ENCODE results near the gene PARPBP. TPM values are rescaled to one million over a fixed set of nuclear protein-coding genes. Genes with fewer than 3 reads are reported as not detected.

PARPBP gene
- total and polyA plus RNA-seq, 2 experiments from 2014 or later, result 6.6 to 11.0 TPM

- DNase-seq (ENCODE audit: low spot score), result no peak
- Histone ChIP-seq H3K4me2 (no peak overlapping the region), H3K27me3 (no peaks in the 10 kb centered on the region), H3K27ac (no peak overlapping the region), H3K36me3 (replicated peaks; ENCODE audit: insufficient read depth, low read depth) (no peaks in the 10 kb centered on the region), H3K4me3 (no peak overlapping the region), H2AFZ (no peak overlapping the region), H4K20me1 (ENCODE audit: insufficient read depth, poor library complexity, severe bottlenecking) (no peaks in the 10 kb centered on the region), H3K9me2 (replicated peaks; ENCODE audit: insufficient read depth) (no peaks in the 10 kb centered on the region), H3K9me3 (ENCODE audit: low read depth) (no peaks in the 10 kb centered on the region), H3K79me2 (no peaks in the 10 kb centered on the region), H3K4me1 (ENCODE audit: insufficient read depth) (no peaks in the 10 kb centered on the region)
- TF ChIP-seq EZH2phosphoT487 (IDR thresholded peaks at IDR 0.05; ENCODE audit: low read depth, severe bottlenecking, unreplicated experiment) (no peak), CTCF (IDR thresholded peaks at IDR 0.05; ENCODE audit: poor library complexity) (no peak), EZH2 (IDR thresholded peaks at IDR 0.05; ENCODE audit: borderline replicate concordance) (no peak)
- 90% methylated on average over 4 of the region's 4 CpGs for WGBS (ENCODE audit: low lambda C conversion rate, missing lambda C conversion rate)
Observed at GRCh38 chr12:102202556-102202955, 82.6 kb downstream of the PARPBP start.

GRCh38 chr12:102204025-102204424 is 84.0 kb downstream of the PARPBP start:
- H4K20me1 ChIP-seq (ENCODE audit: insufficient read depth, poor library complexity, severe bottlenecking), result no peaks in the 10 kb centered on the region
- 95% methylated on average over 2 of the region's 2 CpGs for WGBS (ENCODE audit: low lambda C conversion rate, missing lambda C conversion rate)
- peaks cover 6% of the 10 kb centered on the region for H3K9me3 ChIP-seq (ENCODE audit: low read depth)
- H3K4me2 ChIP-seq, result no peak overlapping the region
- TF ChIP-seq CTCF (IDR thresholded peaks at IDR 0.05; ENCODE audit: poor library complexity) (no peak), EZH2 (IDR thresholded peaks at IDR 0.05; ENCODE audit: borderline replicate concordance) (no peak), EZH2phosphoT487 (IDR thresholded peaks at IDR 0.05; ENCODE audit: low read depth, severe bottlenecking, unreplicated experiment) (no peak)
- no peak for DNase-seq (ENCODE audit: low spot score)
- H3K4me1 ChIP-seq (ENCODE audit: insufficient read depth), result no peaks in the 10 kb centered on the region
- H3K79me2 ChIP-seq, result no peaks in the 10 kb centered on the region
- no peaks in the 10 kb centered on the region for H3K27me3 ChIP-seq
- H3K4me3 ChIP-seq, result no peak overlapping the region
- no peaks in the 10 kb centered on the region for H3K36me3 ChIP-seq (replicated peaks; ENCODE audit: insufficient read depth, low read depth)
- no peak overlapping the region for H2AFZ ChIP-seq
- no peaks in the 10 kb centered on the region for H3K9me2 ChIP-seq (replicated peaks; ENCODE audit: insufficient read depth)
- H3K27ac ChIP-seq, result no peak overlapping the region

GRCh38 chr12:102215992-102216691 is 96.2 kb downstream of the PARPBP start:
- Histone ChIP-seq H3K79me2 (no peaks in the 10 kb centered on the region), H2AFZ (no peak overlapping the region), H3K27me3 (no peaks in the 10 kb centered on the region), H3K36me3 (replicated peaks; ENCODE audit: insufficient read depth, low read depth) (no peaks in the 10 kb centered on the region), H3K4me1 (ENCODE audit: insufficient read depth) (no peaks in the 10 kb centered on the region), H3K4me2 (no peak overlapping the region), H3K9me3 (ENCODE audit: low read depth) (no peaks in the 10 kb centered on the region), H3K4me3 (no peak overlapping the region), H3K9me2 (replicated peaks; ENCODE audit: insufficient read depth) (no peaks in the 10 kb centered on the region), H3K27ac (no peak overlapping the region), H4K20me1 (ENCODE audit: insufficient read depth, poor library complexity, severe bottlenecking) (no peaks in the 10 kb centered on the region)
- no peak for TF ChIP-seq CTCF (IDR thresholded peaks at IDR 0.05; ENCODE audit: poor library complexity)
- no peak for TF ChIP-seq EZH2phosphoT487 (IDR thresholded peaks at IDR 0.05; ENCODE audit: low read depth, severe bottlenecking, unreplicated experiment)
- TF ChIP-seq EZH2 (IDR thresholded peaks at IDR 0.05; ENCODE audit: borderline replicate concordance), result no peak
- peak; percentile 12 for DNase-seq (ENCODE audit: low spot score)
- 79% methylated on average over 5 of the region's 5 CpGs for WGBS (ENCODE audit: low lambda C conversion rate, missing lambda C conversion rate)

All from hepatocyte (in vitro differentiated cells).